IPS DF 4.7 (cell line): ENCODE data around the gene TSSK3.

Source experiments
- DNase-seq: peaks from one replicate; pipeline ENCODE4 v3.0.0-alpha.2; 2013; ENCODE audit warnings: low spot score; ENCODE audit errors: extremely low read depth

TSSK3 gene

GRCh38 chr1:32362474-32363313 is at the start of gene TSSK3, which contains the start of gene FAM229A:
Gene TSSK3, plus strand, starts transcription at chr1:32362539. Its CDS starts 163 bp downstream, at chr1:32362702.
Gene FAM229A, minus strand, starts transcription at chr1:32362485. Its CDS starts 394 bp downstream, at chr1:32362091.
- no peak for DNase-seq

DNA sequence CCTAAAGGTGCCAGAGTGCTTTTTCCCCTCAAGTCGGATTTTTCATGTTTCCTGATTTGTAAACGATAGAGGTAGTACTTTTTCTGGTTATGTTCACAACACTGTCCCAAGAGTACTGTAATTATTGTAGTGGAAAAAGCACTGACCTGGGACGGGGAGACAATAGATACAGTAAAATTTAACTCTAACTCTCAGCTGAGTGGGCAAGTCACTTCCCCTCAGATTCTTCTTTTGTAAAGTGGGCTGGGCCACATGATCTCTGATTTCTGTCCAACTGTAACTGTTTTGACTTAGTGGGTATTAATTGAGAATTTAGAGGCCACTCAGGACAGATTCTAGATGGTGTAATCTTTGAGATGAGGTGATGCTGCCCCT is 45.4 kb upstream of the TSSK3 start:
- no peak for DNase-seq

DNA sequence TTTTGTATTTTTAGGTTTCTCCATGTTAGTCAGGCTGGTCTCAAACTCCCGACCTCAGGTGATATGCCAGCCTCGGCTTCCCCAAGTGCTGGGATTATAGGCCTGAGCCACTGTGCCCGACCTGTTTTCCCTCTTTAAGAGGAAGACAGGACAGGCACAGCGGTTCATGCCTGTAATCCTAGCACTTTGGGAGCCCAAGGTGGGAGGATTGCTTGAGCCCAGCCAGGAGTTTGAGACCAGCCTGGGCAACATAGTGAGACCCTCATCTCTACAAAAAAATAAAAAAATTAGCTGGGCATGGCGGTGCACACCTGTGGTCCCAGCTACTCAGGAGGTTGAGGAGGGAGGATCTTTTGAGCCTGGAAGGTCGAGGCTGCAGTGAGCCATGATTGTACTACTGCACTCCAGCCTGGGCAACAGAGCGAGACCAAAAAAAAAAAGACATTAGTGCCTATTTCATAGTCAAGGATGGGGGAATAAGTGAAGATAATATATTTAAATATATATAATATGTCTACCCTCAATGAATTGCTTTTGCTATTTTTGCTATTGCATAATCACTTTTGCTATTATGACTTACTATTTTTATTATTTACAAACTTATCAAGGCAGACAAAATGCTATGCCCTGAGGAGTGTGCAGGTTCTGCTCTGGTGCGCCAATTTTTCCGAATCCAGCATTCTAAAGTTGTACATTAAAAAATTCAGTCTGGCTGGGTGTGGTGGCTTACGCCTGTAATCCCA is 44.0 kb upstream of the TSSK3 start:
- DNase-seq, result no peak

GRCh38 chr1:32321712-32322291 is 40.5 kb upstream of the TSSK3 start:
- no peak for DNase-seq

GRCh38 chr1:32327204-32327603 is 35.1 kb upstream of the TSSK3 start:
- no peak for DNase-seq

DNA sequence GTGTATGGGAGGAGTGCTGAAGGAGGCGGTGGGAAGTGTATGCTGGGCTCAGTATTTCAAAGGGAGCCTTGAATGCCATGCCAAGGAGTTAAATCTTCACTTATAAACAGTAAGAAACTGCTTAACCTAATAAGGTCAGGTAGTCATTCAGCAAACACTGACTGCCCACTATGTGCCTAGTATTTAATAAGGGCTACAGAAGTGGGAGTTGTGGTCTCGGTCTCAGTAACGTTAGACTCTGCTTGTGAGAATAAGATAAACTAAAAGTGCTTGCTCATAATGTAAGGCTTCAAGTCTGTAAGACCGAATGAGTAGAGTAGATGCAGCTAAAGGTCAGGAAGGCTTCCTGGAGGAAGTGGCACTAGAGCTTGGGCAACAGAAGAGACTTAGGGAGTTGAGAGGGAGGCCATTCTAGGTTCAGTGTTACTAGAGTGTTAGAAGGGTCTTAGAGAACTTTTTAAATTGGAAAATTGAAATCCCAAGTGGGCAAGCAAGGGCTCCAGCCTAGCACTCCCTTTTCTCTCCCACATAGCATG is 32.3 kb upstream of the TSSK3 start:
- no peak for DNase-seq

DNA sequence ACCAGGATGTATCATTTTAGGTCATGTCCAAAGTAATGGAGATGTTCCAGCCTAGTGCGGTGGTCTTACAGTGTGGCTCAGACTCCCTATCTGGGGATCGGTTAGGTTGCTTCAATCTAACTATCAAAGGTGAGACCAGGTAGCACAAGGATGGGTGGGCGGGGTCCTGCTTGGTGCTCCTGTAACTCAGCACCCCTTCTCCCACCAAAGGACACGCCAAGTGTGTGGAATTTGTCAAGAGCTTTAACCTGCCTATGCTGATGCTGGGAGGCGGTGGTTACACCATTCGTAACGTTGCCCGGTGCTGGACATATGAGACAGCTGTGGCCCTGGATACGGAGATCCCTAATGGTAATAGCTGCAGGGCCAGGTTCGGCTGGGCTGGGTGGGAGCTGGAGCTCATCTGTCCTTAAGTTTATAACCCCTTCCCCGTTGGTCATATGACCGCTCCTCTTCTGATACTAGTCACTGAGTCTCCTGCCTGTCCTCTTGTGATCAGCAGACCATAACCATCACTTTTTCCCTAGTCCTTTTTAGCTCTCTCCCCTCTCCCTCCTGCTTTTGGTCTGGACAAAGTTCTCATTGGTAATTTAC is 31.7 kb upstream of the TSSK3 start:
- no peak for DNase-seq

DNA sequence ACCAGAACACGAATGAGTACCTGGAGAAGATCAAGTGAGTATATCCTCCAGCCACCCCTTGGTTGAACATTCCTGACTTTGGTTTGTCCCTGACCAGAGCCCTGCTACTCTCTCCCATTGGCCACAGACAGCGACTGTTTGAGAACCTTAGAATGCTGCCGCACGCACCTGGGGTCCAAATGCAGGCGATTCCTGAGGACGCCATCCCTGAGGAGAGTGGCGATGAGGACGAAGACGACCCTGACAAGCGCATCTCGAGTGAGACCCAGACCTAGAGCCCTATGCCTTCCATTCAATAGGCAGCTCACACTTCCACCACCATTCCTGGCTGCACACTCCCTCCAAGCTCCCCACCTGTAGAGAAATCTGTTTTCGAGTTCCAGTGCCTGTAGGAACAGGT is 30.8 kb upstream of the TSSK3 start:
- DNase-seq, result no peak

DNA sequence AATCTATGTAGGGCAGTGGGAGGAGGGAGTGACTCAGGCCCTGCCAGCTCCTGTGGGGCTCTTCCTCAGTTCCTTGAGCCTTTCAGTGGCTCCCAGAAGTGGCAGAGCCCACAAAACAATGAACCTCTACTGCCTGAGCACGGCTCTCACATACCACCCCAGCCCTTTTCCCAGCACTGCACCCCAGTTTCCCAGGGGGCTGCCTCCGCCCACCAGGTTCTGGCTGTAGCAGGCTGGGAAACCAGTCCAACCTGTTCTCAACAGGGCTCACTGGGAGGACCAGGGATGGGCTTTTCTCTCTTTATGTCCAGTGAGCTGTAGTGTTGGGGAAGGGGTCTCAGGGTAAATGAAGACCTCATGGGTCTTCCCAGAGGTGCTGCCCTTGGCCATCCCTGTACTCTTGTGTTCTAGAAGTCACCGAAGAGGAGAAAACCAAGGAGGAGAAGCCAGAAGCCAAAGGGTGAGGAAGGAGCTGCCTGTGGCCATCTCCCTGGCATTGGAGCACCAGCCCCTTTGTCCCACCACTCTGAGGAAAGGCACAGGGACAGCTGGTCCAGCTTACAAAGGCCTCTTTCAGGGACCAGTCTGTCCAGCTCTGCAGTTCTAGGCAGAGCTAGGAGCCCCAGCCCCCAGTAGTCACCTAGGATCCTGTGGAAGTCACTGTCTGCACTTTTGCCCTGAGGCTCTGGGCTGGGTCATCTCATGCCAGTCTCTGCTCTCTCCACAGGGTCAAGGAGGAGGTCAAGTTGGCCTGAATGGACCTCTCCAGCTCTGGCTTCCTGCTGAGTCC is 29.9 kb upstream of the TSSK3 start:
- DNase-seq, result no peak

- DNase-seq, result no peak
Measured at GRCh38 chr1:32333251-32333963, 28.9 kb upstream of the TSSK3 start.

GRCh38 chr1:32334274-32334861 is 28.0 kb upstream of the TSSK3 start:
- no peak for DNase-seq

DNA sequence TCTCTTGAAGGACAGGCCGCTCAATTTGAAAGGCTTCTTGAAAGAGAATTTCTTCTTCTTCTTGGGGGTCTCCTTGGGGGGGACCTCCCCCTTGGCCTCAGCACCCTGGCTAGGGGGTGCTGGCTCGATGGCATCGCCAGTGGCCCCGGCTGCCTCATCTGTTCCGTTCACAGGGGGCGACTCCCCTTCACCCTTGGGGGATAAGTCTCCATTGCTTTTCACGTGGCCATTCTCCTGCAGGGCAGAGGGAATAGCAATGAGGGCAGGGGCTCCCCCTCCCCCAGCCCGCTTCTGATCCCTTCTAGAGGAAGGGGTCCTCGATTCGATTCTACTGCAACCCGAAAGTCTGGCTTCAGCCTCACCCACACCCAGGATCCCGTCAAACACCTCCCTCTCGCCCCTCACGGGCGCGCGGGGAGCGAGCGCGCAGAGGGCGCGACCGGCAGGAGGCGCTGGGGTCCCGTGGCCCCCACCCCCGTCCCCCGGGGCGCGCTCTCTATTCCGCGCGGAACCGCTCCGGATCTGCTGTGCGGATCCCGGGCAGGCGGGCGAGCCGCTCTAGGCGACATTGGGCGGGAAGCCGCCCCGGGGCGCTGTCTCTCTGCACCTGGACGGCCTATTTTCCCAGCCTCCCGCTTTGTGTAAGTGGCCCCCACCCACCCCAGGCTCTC is 27.3 kb upstream of the TSSK3 start:
- no peak for DNase-seq

DNA sequence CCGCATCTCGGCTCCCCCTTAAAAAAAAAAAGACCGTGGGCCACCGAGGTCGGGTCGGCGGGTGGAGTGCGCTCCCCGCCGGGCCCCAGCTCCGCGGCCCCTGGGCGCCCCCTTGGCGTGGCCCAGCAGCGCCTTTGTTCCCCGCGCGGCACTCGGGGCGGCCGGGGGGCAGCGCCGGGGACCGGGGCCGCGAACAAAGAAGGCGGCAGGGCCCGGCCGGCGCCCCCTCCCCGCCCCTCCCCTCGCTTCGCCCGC is 26.9 kb upstream of the TSSK3 start:
- DNase-seq, result no peak

DNA sequence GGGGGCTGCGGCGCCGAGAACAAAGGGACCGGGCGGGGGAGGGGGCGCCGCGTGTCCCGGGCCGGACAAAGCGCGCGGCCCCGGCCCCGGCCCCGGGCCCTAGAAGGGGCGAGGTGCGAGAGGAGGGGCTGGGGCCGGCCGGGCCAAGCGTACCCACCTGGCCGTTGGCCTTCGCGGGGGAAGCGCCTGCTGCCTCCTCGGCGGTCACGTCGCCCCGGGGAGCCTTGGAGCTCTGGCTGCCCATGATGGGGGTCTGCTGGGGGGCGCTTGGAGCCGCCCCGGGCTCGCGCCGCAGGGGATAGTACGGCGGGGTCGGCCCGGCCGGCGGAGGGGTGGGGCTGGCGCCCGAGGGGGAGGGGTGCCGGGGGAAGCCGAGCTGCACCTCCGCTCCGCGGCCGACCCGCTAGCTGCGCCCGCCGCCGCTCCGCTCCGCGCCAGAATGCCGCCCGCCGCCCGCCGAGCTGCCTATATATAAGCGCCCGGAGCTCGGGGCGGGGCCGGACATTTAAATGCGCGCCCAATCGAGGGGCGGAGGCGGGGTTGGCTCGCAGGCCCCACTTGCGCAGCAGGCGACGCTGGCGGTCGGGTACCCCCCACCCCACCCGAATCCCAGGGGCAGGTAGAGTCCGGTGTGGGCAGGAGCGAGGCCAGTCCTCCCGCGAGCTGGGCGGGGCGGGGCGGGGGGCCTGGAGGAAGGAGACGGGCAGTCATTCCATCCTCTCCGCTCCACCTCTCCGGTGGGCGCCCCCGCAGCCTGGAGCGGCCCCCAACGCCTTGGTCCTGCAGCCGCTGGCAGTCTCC is 26.3 kb upstream of the TSSK3 start, which contains the start of gene MARCKSL1:
TSS of gene MARCKSL1 (minus strand) at position 444 of the 801 bp plus-strand sequence. CDS start at position 244, 200 bp downstream.
- no peak for DNase-seq

GRCh38 chr1:32336591-32336932 is 25.8 kb upstream of the TSSK3 start:
- no peak for DNase-seq

DNA sequence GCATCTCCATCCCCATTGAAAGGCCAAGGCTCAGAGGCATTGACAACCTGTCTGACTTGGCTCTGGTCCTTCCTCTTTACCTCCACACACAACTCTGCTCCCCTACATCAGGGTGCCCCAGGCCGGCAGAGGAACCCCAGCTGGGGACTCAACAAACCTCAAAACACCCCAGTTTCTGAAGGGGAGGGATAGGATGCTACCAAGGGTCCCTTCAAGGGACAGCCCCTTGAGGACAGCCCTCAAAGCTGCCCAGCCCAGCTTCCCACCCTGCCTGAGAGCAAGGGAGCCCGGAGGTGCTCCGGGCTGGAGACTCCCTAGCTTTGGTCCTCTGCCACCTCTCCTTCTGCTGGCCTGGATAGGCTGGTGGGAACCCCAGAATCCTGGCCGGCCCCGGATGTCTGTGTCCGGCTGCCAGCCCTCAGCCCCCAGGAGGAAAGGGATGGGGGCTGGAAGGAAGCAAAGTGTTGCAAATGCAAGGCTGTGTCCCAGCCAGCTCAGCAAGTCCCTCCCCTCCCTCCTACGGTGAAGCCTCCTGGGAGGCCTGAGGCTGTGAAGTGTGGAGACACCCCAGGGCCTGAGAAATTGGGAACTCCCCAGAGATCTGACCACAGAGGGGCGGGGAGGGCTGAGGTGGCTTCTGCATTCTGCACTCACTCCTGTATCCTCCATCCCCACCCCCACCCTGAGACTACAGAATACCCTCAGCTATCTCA is 25.2 kb upstream of the TSSK3 start:
- DNase-seq, result no peak

- DNase-seq, result no peak
Measured at GRCh38 chr1:32337855-32338636, 24.3 kb upstream of the TSSK3 start.
